ENCODE measurements around the gene BAG5.
"Not testable (repeated sequence)": the region's sequence is repeated elsewhere in the genome, so short reads cannot be mapped to it uniquely, and the experiment has no call there.

Gene BAG5

DNA sequence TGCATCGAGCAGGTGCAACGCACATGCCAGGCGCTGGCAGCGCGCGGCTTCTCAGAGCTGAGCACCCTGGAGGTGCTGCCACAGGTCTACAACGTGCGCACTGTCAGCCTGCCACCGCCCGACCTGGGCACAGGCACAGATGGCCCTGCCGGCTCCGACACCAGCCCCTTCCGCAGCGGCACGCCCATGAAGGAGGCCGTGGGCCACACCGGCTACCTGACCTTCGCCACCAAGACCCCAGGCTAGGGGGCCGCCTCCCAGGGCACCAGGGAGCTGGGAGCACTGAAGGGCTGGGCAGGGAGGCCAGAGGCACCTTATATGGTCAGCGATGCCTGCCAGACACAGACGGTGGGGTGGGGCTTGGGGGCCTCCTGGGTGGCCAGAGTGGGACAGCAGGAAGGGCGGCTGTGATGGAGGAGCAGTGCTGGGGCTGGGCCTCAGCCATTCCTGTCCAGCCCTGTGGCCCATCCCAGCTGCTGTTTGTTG is 27.8 kb downstream of the BAG5 start:
- DNase-seq (ENCODE audit: low read depth), result no peak

DNA sequence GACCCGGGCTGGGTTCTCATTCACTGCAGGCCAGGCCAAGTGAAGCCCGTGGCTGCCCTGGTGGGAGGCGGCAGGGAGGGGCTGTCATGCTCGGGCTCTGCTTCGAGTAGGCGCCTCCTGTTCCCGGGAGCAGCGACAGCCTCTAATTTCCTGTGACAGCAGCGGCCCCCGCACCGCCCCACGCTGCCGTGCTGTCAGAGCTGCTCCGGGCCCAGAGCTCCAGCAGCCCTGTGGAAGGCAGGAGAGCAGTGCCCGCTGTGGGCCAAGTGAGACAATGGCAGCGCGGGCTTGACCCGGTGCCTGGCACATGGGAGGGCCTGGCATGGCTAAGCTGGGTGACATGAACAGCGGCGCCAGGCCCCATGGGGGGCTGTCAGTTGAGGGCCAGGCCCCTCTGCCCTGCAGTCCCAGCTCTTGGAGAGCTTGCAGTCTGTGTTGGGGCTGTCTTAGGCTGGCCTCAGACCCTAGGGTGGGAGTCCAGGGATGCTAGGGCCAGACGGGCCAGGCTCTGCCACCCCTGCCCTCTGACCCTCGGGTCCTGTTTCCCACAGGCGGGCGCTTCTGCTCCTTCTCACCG is 28.4 kb downstream of the BAG5 start:
- no peak for DNase-seq (ENCODE audit: low read depth)

DNA sequence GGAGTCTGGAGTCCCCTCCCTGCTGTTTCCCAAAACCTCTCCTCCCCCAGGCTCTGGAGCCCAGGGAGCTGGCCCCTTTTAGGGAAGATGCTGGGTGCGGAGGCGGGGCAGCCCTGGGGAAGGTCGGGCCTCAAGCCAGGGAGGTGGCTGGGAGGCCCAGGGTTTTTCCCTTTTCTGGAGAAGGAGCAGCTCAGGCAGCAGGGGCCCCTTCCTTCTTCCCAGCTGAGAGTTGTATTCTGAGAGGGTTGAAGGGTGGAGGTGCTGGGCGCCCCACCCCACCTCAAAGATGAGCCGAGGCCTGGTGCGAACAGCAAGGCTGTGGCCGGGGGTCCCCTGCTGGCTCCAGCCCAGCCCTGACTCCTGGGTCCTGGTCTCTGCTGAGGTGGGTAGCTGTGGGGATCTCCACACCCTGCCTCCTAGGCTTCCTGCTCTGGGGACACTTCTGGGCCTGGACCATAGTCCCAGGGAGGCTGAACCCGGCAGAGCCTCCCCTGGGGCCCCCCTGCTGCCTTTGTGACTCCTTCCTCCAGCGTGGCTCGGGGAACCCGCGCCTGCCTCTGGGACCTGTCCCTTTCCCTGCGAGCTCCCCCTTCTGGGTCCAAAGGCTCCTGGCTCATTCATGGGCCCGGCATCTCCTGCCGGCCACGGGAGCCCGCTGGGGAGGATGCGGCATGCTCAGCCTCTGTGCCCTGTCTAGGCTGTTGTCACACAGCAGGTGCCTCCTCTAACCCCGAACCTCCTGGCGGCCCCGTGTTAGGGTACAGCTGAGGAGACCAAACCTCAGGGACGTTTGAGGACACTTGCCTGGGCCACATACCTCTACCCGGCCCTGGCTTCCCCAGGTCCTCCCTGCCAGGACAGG is 29.1 kb downstream of the BAG5 start:
- DNase-seq (ENCODE audit: low read depth), result no peak

DNA sequence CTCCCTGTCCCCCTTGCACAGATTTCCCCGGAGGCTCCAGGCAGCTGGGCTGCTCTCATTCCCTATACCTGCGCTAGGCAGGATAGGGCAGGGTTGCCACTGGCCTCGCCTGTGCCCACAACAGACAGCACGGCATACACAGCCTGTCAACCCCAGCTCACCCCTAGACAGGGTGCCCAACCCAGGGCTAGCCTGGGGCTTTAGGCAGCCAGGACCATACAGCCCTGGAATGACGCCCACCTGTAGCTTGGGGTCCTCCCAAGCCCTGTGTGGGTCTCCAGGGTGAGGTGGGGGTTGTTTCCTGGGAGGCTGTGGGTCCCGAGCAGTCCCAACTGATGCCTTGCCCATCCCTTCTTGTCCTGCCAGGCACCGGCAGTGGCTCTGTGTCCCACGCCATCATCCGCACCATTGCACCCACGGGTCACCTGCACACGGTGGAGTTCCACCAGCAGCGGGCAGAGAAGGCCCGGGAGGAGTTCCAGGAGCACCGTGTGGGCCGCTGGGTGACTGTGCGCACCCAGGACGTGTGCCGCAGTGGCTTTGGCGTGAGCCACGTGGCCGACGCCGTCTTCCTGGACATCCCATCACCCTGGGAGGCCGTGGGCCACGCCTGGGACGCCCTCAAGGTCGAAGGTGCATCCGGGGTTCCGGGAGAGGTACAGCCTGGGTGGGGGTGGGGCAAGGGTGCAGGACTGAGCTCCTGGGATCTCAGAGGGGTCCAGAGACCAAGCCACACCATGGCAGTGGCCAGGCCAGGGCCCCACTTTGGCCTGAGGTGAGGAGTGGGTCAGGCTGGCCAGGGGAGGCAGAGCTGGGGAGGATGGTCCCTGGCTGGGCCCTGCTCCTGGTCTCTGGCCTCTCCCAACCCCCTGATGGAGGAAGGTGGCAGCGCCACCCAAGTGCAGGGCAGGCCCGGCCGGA is 30.0 kb downstream of the BAG5 start:
- DNase-seq (ENCODE audit: low read depth), result no peak

DNA sequence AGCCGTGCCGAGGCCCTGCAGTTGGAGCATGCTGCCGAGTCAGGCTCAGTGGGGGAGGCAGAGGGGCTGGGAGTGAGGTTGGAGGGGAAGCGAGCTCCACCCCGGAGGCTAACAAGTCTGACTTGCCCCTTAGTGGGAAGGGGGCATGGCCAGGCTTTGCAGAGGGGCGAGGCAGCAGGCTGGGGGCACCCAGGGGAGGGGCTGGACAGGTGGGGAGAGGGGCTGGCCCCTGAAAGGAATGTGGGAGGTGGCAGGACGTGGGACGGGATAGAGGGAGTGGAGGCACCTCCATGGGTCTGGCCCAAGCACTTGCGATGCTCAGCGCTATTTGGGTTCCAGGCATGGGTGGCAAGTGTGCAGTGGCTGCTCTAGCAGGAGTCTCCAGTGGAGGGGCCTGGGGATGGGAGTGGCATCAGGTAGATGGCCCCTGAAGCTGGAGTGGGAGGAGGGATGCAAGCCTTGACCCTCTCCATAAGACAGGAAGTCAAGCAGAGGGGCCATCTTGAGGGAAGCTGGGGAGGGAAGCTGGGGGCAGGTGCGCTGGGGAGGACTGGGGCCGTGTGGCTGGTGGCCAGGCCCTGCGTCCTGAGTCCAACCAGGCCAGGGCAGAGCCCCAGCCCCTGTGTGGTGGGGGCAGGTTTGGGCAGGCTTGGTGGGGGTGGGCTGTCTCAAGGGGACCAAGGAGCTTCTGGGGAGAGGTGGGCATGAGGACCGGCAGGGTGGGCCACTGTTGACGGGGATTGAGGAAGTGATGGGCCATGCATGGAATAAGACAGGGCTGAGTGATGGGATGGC is 30.8 kb downstream of the BAG5 start:
- DNase-seq (ENCODE audit: low read depth), result no peak

DNA sequence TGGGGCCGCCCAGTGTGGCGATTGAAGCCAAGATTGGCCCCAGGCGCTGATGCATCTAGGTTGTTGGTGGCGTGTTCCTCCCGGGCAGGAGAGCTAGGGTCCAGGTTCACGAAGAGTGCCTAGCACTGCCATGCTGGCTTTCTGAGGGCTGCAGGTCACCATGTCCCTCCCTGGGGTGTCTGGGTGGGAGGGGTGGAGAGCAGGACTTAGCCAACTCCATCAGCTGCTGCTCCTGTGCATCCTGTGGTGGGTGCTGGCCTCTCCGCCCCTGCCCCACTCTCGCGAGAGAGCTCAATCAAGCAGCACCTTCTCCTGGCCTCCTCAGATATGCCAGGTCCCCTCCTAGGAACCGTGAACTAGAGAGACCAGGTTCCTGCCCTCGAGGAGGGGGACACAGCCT is 31.6 kb downstream of the BAG5 start:
- DNase-seq (ENCODE audit: low read depth), result no peak

DNA sequence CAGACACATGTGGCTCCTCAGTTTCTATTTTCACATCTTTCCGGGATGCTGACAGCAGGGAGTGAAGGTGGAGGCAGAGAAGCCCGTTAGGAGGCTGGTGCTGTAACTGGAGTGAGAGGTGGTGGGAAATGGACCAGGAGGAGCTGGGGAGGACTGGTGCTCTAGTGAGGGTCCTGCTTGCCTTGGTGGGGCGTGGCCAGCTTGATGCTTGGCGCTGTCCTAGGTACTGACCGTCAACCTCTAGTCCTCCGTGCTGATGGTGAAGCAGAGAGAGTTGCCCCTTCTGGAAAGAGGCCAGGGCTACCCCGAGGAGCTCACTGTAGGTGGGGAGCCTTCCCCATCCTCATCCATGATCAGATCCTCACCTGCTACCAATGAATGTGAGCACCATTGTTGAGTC is 32.1 kb downstream of the BAG5 start:
- DNase-seq (ENCODE audit: low read depth), result peak; percentile 45

DNA sequence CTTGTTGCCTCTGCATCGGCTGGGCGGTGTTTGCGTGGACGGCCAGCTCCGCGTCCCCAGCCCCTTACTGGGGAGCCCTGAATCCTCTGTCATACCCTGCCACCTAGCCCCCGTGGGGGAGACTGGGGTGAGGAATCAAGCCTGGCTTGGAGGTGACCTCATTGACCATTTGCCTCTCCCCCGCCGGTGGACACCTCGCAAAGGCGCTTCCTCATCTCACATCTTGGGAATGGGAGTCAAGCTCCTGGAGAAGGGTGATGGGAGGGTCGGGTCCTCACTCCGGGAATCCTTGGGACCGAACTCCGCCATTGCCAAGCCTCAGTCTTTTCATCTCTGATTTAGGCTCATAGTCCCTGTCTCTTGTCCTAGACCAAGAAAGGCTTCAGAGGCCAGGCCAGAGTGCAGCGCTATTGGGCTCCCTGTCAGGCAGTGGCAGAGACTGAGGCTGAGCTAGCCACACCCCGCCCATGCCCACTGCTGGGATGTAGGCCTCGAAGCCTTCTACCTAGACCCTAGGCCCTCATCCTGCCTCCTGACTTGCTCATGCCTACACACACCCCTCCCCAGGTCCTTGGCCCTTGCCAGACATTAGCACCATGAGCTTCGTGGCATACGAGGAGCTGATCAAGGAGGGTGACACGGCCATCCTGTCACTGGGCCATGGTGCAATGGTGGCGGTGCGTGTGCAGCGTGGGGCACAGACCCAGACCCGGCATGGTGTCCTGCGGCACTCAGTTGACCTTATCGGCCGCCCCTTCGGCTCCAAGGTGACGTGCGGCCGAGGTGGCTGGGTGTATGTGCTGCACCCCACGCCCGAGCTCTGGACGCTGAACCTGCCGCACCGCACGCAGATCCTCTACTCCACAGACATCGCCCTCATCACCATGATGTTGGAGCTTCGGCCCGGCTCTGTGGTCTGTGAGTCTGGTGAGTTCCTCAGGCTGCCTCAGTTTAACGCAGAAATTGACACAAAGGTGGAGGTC is 32.8 kb downstream of the BAG5 start:
- DNase-seq (ENCODE audit: low read depth), result no peak

DNA sequence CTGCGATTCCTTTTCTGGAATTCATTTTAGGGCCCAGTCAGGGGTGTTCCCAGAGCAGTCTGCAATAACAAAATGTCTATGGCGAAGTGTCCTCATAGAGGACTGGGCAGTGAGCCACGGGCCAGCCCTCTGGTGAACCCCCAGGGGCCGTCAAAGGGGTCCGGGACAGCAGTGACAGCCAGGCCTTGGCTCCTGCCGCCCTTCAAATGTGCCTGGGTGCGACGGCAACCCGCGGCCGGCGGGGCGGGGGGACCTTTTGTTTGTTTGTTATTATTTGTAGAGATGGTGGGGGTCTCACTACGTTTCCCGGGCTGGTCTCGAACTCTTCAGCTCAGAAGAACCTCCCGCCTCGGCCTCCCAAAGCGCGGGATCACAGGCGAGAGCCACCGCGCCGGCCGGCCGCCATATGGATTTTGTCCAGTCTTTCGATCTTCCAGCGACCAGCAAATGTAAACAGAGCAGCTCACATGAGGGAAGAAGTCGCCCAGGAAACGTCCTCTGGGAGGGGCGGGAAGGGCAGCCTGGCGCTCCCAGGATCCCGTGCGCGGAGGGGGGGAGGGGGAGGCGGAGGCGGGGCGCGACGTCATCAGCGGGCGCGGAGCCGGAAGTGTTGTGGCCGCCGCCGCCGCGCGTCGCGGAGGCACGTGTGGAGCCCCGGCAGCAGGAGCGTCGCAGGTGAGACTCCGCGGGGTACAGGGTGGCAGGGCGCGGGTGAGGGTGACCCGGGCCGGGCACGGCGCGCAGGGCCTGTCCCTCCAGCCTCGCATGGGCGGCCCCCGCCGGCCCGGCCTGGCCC is 33.7 kb downstream of the BAG5 start, which contains the start of gene TRMT61A:
TSS of gene TRMT61A (plus strand) at position 610 of the 796 bp plus-strand sequence. CDS start 783 bp downstream, outside the sequence.
- DNase-seq (ENCODE audit: low read depth), result peak; percentile 94

DNA sequence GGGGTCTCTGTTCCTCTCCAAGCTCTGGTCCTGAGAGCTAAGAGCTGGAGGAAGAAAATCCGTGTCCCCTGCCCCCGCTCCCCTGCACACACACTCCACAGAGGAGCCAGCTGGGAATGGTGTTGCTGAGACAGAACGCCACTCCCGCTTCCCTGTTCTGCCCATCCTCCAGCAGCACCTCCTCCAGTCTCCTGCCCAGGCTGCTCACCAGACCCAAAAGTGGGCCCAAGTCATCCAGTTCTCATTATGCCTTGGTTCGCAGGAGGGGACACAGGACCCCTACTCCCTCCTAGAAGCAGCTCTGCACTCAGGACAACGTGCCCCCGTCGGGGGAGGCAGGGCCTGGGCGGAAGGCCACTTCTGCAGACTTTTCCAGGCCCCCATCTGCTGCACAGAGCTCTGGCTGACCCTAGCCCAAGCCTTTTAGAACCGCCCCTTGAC is 34.3 kb downstream of the BAG5 start:
- peak; percentile 42 for DNase-seq (ENCODE audit: low read depth)

DNA sequence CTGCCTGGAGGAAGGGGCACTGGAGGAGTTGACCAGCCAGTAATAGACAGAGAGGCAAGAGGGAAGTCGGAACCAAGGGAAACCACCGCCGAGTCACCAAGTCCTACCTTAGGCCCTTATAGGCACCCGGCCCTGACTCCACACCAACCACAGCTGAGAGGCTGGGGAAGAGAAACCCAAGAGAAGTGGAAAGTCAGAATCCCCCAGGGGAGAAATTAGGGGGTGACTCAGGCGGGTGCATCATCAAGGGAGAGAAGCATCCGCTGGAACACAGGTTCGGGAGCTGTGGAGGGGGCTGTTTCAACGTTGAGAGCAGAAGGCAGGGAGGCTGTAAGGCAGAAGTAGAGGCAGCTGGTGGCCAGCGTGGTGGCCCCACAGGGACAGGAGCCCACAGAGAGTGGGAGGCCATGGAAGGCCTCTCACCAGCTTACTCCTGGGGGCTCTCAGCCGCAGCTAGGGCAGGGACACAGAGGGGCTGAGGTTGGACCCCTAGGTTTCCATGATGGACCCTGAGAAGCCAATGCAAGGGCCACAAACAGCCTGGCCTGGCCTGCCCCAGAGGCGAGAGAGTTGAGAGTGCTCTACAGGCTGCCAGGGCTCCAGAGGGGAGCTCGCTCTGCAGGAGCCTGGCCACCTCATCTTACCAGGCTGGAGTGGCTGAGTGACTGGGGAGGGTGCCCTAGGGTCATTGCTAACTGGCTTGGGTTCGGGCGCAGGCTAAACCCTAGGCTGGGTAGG is 34.9 kb downstream of the BAG5 start:
- peak; percentile 38 for DNase-seq (ENCODE audit: low read depth)

DNA sequence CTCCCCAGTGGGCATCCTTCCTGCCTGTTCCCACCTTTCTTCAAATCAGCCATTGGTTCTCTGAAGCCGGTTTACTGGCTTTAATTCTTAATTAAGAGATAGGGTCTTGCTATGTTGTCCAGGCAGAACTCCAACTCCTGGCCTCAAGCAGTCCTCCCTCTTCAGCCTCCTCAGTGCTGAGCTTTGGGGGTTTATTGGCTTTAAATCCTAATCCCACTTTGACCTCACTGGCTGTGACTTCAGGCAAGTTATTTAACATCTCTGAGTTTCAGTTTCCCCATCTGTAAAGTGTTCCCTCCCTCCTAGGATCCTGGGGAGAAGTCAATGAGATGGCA is 35.6 kb downstream of the BAG5 start:
- no peak for DNase-seq (ENCODE audit: low read depth)

DNA sequence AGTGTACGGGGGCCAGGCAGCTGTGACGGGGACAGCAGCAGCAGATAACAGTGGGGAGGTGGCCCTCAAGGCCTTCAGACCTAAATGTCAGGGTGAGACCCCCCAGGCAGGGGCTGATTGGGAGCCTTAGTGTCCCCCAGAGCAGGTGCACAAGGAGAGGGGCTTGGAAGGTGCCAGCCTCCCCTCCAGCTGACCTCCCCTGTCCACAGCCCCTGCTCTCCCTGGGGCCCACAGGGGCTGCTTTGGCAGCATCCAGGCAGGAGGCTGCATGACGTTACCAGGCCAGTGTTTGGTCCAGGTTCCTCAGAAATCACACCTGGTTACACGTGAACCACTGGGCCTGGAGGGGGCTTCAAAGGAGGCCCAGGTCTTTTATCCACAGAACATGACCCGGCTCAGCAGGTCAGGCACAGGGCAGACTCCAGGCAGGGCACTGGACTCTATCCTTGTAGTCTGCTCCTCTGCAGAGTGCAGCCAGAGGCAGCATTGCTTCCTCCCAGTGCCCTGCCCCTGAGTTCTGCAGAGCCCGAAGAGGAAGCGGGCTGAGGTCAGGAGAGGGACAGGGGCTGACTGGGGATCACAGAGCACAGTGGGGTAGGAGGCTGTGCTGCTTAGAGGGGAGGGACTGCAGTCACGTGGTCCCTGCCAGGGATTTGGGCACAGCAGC is 36.1 kb downstream of the BAG5 start:
- DNase-seq (ENCODE audit: low read depth), result no peak

DNA sequence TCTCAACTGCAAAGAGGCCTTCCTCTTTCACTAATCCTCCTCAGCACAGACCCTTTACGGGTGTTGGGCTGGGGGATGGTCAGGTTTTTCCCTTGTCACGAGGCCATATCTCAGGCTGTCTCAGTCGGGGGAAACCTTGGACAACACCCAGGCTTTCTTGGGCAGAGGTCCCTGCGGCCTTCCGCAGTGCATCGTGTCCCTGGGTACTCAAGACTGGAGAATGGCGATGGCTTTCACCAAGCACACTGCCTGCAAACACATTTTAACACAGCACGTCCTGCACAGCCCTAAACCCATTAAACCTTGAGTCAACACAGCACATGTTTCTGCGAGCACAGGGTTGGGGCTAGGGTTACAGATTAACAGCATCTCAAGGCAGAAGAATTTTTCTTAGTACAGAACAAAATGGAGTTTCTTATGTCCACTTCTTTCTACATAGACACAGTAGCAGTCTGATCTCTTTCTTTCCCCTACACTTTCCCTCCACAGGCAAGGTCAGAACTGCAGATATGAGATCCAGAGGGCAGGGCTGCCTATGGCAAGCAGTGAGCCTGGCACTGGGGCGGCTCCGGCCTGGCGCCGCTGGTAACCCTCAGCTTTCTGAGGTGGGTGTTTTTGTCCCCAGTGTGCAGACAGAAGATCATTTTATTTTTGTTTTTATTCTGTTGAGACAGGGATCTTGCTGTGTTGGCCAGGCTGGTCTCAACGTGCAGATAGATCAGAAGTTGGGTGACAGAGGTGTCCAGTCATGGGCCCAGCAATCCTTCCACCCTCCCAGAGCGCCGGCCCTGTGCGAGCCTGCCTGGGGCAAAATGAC is 36.8 kb downstream of the BAG5 start:
- DNase-seq (ENCODE audit: low read depth), result not testable (repeated sequence)

DNA sequence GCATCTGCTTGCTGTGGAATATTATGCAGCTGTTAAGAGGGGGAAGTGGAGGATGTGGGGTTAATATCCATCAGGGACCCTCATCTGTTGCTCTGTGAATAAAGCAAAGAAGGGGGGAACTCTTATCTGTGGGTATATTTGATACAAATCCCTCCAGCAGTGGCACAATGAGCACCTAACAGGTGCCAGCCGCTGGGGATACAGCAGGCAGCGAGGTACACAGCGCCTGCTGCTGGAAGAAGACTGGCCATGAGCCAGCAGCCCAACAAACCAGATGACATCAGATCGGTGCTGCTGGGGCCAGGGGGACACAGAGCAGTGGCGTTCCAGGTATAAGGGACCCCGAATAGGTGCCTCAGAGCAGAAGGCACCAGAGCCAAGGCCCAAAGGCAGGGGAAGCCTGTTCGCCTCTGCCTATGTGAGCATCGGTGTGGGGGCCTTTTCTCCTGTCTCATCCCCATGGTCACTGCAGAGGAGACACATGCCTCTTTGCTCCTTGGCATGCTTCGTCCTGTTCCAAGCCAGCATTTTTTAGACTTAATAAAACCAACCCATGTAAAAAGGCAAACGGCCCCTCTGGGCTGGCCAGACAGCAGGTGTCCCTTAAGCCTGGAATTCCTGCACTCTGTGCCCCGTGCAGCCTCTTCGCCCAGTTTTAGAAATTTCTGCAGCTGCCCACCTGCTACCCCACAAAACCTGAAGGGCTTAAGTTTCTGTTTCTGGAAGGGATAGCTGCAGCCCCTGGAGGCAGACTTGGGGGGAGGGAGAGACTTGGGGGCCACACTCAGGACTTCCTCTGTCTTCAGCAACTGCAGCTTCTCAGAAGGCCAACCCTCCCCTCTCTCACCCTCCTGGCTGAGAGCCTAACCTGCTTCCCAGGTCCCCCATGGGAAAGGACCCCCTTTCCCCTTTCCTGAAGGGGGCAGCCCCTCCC is 38.2 kb downstream of the BAG5 start:
- no peak for DNase-seq (ENCODE audit: low read depth)

DNA sequence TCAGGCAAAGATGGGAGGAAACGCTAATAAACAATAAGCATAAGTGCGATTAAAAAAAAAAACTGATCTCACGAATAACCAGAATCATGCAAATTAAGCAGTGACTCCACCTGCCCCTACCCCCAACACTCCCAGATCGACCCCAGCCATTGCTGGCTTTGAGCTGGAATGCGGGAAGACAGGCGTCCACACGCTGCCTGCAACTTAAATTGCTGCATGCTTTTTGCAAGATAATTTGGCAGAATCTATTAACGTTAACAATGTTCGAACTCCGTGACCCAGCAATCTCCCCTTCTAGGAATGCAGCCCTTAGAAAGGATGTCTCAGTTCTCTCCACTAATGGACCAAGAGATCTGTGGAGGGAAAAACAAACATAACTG is 38.9 kb downstream of the BAG5 start:
- DNase-seq (ENCODE audit: low read depth), result no peak
